ENCODE results near the gene VGLL2.

Gene VGLL2

DNA sequence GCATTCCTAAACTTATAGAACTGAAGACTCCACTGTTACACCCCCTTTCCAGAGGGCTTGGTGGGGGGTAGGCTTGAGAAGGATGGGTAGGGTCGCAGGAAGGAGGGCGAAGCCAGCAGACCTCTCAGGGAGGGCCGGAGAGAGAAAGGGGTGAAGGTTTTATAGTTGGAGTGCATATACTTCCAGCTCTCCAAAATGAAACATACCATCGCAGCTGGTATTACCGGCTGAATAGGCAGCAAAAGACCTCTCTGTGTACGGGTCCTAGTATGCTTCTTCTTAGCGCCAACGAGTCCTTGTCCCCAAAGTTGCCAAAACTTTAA lies 1.0 kb upstream of the VGLL2 start:
- H3K36me3 Mint-ChIP-seq (ENCODE audit: low read depth) = no peaks in the 10 kb centered on the region
- no peak overlapping the region for H3K4me3 Mint-ChIP-seq
- peaks cover 3% of the 10 kb centered on the region for H3K9me3 Mint-ChIP-seq
- no peak overlapping the region for H3K27ac Mint-ChIP-seq
- H3K4me1 Mint-ChIP-seq (ENCODE audit: low read depth) = peaks cover 9% of the 10 kb centered on the region
- peaks cover 88% of the 10 kb centered on the region for H3K27me3 Mint-ChIP-seq

- Mint-ChIP-seq H3K4me3 (peak overlapping the region; percentile 66), H3K4me1 (ENCODE audit: low read depth) (peaks cover 9% of the 10 kb centered on the region), H3K27me3 (peaks cover 88% of the 10 kb centered on the region), H3K9me3 (peaks cover 3% of the 10 kb centered on the region), H3K27ac (no peak overlapping the region), H3K36me3 (ENCODE audit: low read depth) (no peaks in the 10 kb centered on the region)
Observed at GRCh38 chr6:117264692-117265409, 507 bp upstream of the VGLL2 start.

DNA sequence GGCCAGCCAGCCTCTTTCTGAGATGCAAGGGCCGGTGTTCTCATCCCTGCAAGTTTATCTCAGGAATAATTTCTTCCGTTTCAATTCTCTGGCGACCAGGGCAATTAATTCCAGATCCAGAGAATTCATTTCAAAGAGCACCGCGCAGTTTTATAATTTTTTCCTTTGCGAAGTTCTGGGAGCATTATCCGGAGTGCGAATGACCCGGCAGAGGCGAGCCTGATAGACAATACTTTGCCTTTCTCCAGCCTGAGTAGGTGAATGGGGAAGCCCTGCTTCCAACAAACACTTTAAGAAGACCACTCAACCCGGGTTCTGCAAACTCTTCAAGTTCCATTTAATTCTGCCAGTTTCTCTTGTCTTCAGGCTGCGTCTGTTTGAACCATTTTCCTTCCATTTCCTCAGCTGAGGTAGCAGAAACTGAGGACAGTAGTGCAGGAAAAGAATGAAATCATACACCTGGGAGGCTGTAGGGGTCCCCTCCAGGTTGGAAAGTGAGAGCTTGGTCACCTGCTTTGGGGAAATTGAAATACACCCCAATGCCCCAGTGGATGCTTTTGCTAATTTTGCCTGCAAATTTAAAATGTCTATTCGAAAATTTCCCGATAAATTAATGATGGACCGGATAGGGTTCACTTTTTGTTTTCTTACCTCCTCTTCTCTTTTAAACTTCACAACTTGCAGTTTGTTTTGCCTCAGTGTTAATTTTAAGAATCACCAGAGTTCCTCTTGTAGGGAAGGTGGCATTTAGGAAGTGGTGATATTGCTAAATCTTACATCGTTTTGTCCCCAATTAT lies 1.1 kb downstream of the VGLL2 start:
- peak overlapping the region; percentile 41 for H3K4me3 Mint-ChIP-seq

DNA sequence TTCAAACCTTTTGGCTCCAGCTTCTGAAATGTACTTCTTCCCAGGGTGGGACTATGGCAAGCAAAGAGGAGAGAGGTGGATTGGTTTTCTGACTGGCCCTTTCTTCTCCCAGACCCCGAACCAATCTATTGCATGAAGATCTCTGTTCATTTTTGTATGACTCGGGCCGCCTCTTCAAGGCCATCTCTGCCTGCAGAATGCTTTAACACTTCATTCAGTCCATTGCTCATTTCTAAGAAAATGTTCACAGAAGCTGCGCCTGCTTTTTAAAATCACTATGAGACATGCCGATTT lies 1.6 kb downstream of the VGLL2 start:
- Mint-ChIP-seq H3K4me3 (no peak overlapping the region), H3K4me1 (ENCODE audit: low read depth) (peaks cover 9% of the 10 kb centered on the region), H3K27me3 (peaks cover 83% of the 10 kb centered on the region), H3K9me3 (peaks cover 3% of the 10 kb centered on the region), H3K36me3 (ENCODE audit: low read depth) (no peaks in the 10 kb centered on the region), H3K27ac (no peak overlapping the region)

More for the DNA sequence above, 1.1 kb downstream of the VGLL2 start:
- peaks cover 9% of the 10 kb centered on the region for H3K4me1 Mint-ChIP-seq (ENCODE audit: low read depth)
- H3K9me3 Mint-ChIP-seq = peaks cover 3% of the 10 kb centered on the region
- H3K36me3 Mint-ChIP-seq (ENCODE audit: low read depth) = no peaks in the 10 kb centered on the region
- no peak overlapping the region for H3K27ac Mint-ChIP-seq
- H3K27me3 Mint-ChIP-seq = peaks cover 84% of the 10 kb centered on the region

DNA sequence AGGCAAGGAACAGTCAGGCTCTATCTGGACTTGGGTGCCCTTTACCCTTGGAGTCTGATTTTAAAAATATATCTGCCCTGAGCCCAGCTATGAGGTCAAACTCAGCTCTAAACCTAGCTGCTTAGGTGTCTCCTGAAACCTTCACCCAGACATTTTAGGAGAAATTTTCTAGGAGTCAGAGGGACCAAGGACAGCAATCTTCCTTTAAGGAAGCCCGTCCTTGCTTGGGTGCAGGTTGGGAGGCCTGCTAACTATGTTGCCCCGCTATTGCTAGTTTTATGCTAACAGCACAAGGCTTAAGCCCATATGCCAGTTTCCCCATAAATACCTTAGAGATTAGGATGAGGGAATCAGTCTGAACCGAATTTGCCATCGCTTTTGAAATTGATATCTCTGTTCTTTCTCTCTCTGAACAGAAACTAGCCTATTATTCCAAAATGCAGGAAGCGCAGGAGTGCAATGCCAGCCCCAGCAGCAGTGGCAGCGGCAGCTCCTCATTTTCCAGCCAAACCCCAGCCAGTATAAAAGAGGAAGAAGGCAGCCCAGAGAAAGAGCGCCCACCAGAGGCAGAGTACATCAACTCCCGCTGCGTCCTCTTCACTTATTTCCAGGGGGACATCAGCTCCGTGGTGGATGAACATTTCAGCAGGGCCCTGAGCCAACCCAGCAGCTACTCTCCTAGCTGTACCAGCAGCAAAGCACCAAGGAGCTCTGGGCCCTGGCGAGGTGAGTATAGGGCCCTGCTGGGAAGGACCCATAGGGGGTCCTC lies 2.6 kb downstream of the VGLL2 start:
- H3K9me3 Mint-ChIP-seq = no peaks in the 10 kb centered on the region
- H3K27me3 Mint-ChIP-seq = peaks cover 86% of the 10 kb centered on the region
- H3K36me3 Mint-ChIP-seq (ENCODE audit: low read depth) = no peaks in the 10 kb centered on the region

DNA sequence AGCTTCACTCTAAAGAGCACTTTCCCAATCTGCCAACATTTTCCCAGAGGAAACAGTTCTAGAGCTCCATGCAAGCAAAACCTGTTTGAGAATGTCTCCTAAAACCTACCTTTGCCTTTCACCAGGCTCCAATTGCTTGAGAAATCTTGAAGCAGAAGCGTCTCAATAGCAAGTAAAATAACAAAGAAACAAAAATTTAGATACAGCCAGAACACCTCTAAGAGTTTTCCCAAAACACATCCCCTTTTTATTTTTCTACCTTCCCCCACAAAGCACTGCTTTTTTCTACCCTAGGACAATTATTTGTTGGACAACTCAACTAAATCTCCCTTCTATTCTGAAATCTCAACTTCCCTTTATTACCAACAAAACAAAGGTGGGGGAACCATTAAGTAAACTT lies 3.6 kb downstream of the VGLL2 start:
- Mint-ChIP-seq H3K4me1 (ENCODE audit: low read depth) (peaks cover 9% of the 10 kb centered on the region), H3K36me3 (ENCODE audit: low read depth) (no peaks in the 10 kb centered on the region), H3K27me3 (peaks cover 82% of the 10 kb centered on the region), H3K27ac (no peak overlapping the region), H3K4me3 (no peak overlapping the region), H3K9me3 (no peaks in the 10 kb centered on the region)

More for the DNA sequence above, 2.6 kb downstream of the VGLL2 start:
- H3K27ac Mint-ChIP-seq = no peak overlapping the region
- H3K4me1 Mint-ChIP-seq (ENCODE audit: low read depth) = peaks cover 9% of the 10 kb centered on the region
- no peak overlapping the region for H3K4me3 Mint-ChIP-seq

DNA sequence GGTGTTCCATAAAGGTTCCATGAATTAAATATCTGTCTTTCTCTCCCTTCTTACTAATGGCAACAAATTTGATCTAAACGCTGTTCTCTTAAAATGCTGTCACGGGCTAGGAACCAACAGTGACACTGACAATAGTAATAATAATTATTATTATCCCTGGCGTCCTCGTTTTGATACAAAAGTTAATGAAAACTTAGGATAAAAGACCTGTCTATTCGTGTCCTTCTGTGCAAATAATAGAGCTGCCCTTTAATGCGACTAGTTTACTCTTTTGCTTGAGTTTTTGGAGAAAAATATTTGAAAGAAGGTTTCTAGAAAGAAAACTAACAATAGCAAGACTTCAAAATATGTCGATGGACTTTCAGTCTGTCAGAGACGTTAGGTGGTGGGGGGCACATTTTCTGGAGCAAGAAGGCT lies 4.3 kb downstream of the VGLL2 start:
- Mint-ChIP-seq H3K27me3 (peaks cover 82% of the 10 kb centered on the region), H3K9me3 (no peaks in the 10 kb centered on the region), H3K27ac (no peak overlapping the region), H3K36me3 (ENCODE audit: low read depth) (no peaks in the 10 kb centered on the region), H3K4me1 (ENCODE audit: low read depth) (peaks cover 6% of the 10 kb centered on the region), H3K4me3 (no peak overlapping the region)

- no peaks in the 10 kb centered on the region for H3K36me3 Mint-ChIP-seq (ENCODE audit: low read depth)
- no peak overlapping the region for H3K4me3 Mint-ChIP-seq
Observed at GRCh38 chr6:117270055-117270842, 4.9 kb downstream of the VGLL2 start.

GRCh38 chr6:117270843-117271507 lies 5.6 kb downstream of the VGLL2 start:
- no peaks in the 10 kb centered on the region for H3K9me3 Mint-ChIP-seq
- no peak overlapping the region for H3K27ac Mint-ChIP-seq
- H3K27me3 Mint-ChIP-seq = peaks cover 84% of the 10 kb centered on the region
- no peak overlapping the region for H3K4me3 Mint-ChIP-seq
- no peaks in the 10 kb centered on the region for H3K4me1 Mint-ChIP-seq (ENCODE audit: low read depth)
- H3K36me3 Mint-ChIP-seq (ENCODE audit: low read depth) = no peaks in the 10 kb centered on the region

More at GRCh38 chr6:117270055-117270842, 4.9 kb downstream of the VGLL2 start:
- no peaks in the 10 kb centered on the region for H3K4me1 Mint-ChIP-seq (ENCODE audit: low read depth)
- H3K27ac Mint-ChIP-seq = no peak overlapping the region
- peaks cover 82% of the 10 kb centered on the region for H3K27me3 Mint-ChIP-seq
- no peaks in the 10 kb centered on the region for H3K9me3 Mint-ChIP-seq

GRCh38 chr6:117272032-117272866 lies 6.9 kb downstream of the VGLL2 start:
- Mint-ChIP-seq H3K27me3 (peaks cover 78% of the 10 kb centered on the region), H3K9me3 (no peaks in the 10 kb centered on the region), H3K4me3 (no peak overlapping the region), H3K4me1 (ENCODE audit: low read depth) (no peaks in the 10 kb centered on the region), H3K36me3 (ENCODE audit: low read depth) (no peaks in the 10 kb centered on the region), H3K27ac (peak overlapping the region; percentile 5)

- Mint-ChIP-seq H3K9me3 (no peaks in the 10 kb centered on the region), H3K4me3 (no peak overlapping the region), H3K27me3 (peaks cover 72% of the 10 kb centered on the region), H3K36me3 (ENCODE audit: low read depth) (no peaks in the 10 kb centered on the region), H3K27ac (no peak overlapping the region), H3K4me1 (ENCODE audit: low read depth) (no peaks in the 10 kb centered on the region)
Observed at GRCh38 chr6:117272891-117273290, 7.5 kb downstream of the VGLL2 start.

DNA sequence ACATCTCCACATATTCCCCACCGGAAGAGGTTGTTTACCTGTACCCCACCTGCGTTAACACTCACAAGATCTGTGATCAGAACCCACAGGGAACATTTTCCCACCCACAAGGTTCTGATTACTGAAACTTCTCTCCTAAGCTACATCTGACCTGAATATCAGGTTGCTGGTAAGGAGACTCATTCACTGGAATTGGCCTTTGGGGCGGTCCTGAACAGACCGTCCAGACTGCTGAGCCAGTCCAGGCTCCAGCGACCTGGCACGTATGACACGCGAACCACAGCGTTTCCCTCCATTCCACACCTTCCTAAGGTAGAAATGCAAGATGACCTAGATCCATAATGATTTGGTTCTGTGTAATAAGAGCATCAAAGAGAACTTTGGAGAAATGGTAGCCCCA lies 9.8 kb downstream of the VGLL2 start:
- no peaks in the 10 kb centered on the region for H3K9me3 Mint-ChIP-seq
- no peak overlapping the region for H3K27ac Mint-ChIP-seq
- no peak overlapping the region for H3K4me3 Mint-ChIP-seq
- H3K4me1 Mint-ChIP-seq (ENCODE audit: low read depth) = no peaks in the 10 kb centered on the region
- H3K27me3 Mint-ChIP-seq = peaks cover 57% of the 10 kb centered on the region
- H3K36me3 Mint-ChIP-seq (ENCODE audit: low read depth) = no peaks in the 10 kb centered on the region

DNA sequence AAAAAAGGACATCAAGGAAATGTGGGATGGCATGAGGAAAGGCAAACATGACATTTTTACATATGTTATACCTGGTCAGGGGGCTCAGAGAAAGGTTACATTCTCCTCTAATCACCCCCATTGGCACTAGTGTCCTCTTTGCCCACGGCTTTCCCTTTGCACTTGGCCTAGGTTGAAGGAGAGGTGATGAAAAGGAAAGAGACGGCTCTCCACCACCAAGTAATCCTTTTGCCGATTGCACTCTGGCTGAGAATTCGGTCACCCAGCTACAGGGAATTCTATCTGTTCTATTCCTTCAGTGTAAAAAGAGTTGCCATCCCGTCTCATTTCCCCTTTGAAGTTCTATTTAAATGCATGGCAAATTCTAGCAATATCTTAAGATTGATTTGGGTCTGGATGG lies 10.4 kb downstream of the VGLL2 start:
- Mint-ChIP-seq H3K27ac (no peak overlapping the region), H3K9me3 (no peaks in the 10 kb centered on the region), H3K36me3 (ENCODE audit: low read depth) (no peaks in the 10 kb centered on the region), H3K27me3 (peaks cover 62% of the 10 kb centered on the region), H3K4me1 (ENCODE audit: low read depth) (no peaks in the 10 kb centered on the region), H3K4me3 (no peak overlapping the region)
